CD4-positive, alpha-beta T cell treated with Interferon alpha-2 for 1 hour (primary cell): Measurements from ENCODE around the gene PHETA2.
A peak's percentile ranks its signal among the peaks of the same experiment; 100 is the strongest.
"Not testable (repeated sequence)": the region's sequence is repeated elsewhere in the genome, so short reads cannot be mapped to it uniquely, and the experiment has no call there.

Experiments
- DNase-seq, 2 donors: peaks; one replicate each; pipeline ENCODE4 v3.0.0-alpha.2; 2020 to 2022

PHETA2 gene

GRCh38 chr22:42111798-42112197 lies 37.8 kb downstream of the PHETA2 start:
- no peak for DNase-seq

DNA sequence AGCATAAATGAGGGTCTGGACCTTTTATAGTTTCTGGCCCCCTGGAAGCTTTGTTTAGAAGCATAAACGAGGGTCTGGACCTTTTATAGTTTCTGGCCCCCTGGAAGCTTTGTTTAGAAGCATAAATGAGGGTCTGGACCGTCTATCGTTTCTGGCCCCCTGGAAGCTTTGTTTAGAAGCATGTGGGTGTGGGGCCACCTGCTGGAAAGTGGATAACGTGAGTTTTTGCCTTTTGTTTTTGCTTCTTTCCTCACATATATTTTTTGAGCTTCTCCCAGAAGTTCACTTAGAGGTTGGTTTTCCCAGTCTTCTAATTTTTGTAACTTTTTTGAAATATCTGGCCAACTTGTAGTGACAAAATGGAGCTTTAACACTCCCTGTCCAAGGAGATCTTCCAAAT lies 38.7 kb downstream of the PHETA2 start:
- DNase-seq: not testable (repeated sequence)

DNA sequence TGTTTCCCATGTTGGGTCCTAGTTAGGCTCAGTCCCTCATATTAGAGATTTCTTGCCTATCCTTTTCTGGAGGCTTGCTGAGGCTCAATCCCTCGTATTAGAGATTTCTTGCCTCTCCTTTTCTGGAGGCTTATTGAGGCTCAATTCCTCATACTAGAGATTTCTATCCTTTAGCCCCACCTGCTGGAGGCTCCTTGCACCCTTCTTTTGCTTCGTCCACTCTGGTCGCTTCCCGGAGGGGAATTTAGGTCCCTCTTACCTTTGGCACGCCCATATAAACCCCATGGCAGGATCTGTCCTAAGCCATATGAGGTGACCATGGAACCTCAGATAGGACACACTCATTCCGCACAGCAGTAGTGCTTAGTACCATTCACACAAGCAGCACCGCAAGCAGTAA lies 40.7 kb downstream of the PHETA2 start:
- DNase-seq: no peak

GRCh38 chr22:42115420-42115830 lies 41.4 kb downstream of the PHETA2 start:
- DNase-seq: not testable (repeated sequence)

DNA sequence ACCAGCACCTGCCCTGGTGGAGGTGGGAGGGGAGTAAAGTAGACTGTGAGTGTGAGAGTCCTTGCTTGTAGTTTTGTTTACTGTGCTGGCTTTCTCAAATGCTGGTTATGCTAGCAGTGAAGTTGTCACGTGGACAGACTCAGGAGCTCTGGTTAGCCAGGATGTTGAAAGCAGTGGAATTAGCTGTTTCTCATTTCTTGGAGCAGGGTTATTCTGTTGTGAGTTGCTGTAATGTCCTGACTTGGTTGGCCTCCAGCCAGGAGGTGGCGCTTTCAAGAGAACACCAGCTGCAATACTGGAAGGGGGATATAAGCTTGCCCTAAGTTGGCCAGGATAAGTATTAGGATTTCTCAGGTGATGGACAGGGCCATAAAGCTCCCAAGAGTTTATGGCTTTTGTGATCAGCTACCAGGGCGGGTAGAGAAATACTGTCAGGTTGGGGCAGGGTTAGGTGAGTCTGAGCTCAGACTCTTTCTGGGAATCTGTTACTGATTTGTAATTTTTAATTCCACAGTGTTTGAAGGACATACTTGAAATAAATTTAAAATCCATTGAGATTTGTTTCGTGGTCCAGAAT lies 42.9 kb downstream of the PHETA2 start:
- DNase-seq: no peak

DNA sequence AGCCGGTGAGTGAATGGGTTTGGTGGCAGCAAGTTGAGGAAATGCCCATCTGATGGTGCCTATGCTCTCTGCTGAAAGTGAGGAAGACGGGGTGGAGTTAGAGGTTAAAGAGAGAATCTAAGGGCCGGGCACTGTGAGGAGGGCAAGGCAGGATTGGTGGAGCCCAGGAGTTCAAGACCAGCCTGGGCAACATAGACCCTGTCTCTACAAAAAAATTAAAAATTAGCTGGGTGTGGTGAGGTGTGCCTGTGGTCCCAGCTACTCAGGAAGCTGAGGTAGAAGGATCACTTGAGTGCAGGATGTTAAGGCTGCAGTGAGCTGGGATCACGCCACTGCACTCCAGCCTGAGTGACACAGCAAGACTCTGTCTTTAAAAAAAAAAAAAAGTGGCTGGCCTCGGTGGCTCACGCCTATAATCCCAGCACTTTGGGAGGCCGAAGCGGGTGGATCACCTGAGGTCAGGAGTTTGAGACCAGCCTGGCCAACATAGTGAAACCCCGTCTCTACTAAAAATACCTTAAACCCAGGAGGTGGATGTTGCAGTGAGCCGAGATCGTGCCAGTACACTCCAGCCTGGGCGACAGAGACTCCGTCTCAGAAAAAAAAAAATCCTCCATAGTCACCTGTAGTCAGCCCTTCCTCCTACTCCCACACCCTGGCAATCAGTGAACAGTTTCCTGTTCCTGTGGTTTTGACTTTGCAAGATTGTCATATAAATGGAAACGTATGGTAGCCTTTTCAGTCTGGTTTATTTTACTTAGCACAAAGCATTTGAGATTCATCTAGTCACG lies 46.4 kb downstream of the PHETA2 start:
- DNase-seq: peak in 1 of 2 donors; percentile 57

- DNase-seq: not testable (repeated sequence)
Measured at GRCh38 chr22:42123529-42123928, 49.5 kb downstream of the PHETA2 start.

DNA sequence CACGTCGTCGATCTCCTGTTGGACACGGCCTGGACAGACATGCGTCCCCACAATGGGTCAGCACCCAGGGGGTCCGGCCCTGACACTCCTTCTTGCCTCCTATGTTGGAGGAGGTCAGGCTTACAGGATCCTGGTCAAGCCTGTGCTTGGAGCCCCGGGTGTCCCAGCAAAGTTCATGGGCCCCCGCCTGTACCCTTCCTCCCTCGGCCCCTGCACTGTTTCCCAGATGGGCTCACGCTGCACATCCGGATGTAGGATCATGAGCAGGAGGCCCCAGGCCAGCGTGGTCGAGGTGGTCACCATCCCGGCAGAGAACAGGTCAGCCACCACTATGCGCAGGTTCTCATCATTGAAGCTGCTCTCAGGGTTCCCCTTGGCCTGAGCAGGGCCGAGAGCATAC lies 53.6 kb downstream of the PHETA2 start:
- no peak for DNase-seq

DNA sequence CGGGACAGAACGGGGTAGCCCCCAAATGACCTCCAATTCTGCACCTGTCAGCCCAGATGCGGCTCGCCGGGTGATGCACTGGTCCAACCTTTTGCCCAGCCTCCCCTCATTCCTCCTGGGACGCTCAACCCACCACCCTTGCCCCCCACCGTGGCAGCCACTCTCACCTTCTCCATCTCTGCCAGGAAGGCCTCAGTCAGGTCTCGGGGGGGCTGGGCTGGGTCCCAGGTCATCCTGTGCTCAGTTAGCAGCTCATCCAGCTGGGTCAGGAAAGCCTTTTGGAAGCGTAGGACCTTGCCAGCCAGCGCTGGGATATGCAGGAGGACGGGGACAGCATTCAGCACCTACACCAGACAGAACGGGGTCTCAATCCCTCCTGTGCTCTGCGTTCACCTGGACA lies 54.0 kb downstream of the PHETA2 start:
- not testable (repeated sequence) for DNase-seq
